Measurements from ENCODE around the gene MAGI1.

MAGI1 gene

GRCh38 chr3:66010739-66011655, 27.7 kb downstream of the MAGI1 start:
- no peak for DNase-seq

- no peak for DNase-seq
Measured at GRCh38 chr3:66010348-66010738, 28.4 kb downstream of the MAGI1 start.

DNA sequence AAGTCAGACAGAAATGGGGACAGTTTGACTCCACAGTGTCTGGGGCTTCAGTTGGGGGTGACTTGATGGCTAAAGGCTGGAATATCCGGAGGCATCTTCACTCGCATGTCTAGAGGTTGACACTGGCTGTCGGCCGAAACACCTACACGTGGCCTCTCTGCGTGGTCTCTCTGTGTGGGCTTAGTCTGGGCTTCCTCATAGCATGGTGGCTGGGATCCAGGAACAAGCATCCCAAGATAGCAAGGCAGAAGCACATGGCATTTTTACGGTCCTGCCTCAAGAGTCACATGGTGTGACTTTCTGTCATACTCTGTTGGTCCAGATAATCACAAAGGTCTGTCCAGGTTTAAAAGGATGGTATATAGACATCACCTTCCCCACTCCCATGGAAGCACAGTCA, 34.5 kb downstream of the MAGI1 start:
- no peak for DNase-seq

GRCh38 chr3:66001626-66002025, 37.1 kb downstream of the MAGI1 start:
- no peak for DNase-seq

DNA sequence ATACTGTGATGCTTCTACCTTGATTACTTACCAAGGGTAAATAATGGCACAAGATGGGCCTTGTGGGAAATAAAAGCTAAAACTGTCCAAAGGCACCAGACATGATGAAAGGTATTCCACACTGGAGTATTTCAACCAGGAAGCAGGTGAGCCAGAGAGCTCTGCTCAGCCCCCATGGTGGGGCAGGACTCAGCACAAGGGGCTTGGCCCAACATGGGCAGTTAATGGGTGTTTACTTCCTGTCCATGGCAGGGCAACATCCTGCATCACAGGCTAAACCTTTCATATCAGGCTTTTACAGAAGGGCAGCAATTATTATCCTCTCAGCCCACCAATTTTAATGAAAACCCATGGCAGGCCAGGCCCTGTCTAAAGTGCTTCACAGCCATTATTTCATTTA, 38.2 kb downstream of the MAGI1 start:
- DNase-seq: no peak

GRCh38 chr3:65999606-66000005, 39.1 kb downstream of the MAGI1 start:
- DNase-seq: no peak

DNA sequence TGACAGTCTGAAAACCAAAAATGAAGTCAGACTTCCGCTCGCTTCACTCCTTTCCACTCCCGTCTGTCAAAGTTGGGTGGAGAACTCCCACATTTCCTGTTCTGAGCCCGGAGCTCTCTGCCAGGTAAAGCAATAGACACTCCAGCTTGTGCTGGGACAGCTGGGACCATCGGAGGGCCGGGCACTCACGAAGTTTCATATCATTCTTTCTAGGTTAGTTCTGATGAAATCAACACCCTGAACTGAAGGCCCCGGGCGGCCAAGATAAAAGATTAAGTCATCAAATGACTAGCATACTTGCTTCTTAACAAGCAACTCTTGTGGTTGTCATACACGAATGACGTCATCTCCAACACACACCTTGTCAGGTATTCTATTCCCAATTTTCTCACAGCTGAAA, 42.1 kb downstream of the MAGI1 start:
- no peak for DNase-seq

DNA sequence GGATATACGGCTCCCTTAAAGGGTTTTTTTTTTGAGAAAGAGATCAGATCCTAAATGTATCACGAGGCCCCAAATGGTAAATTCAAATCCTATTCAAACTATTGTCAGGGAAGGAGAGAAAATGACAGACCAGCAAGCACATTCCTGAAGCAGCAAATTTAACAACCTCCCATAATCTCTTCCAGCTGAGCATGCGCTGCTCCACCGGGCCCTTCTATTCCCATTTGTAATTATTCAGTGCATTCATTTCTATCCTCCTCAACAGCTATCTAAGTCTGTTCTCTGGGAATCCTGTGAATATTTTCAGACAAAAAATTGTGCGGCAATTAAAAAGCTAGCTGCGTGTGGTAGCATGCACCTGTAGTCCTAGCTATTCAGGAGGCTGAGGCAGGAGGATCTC, 43.2 kb downstream of the MAGI1 start:
- no peak for DNase-seq

GRCh38 chr3:65995030-65995429, 43.7 kb downstream of the MAGI1 start:
- DNase-seq: no peak

GRCh38 chr3:65993134-65993900, 45.4 kb downstream of the MAGI1 start:
- DNase-seq: no peak

- DNase-seq: no peak
Measured at GRCh38 chr3:65992106-65992505, 46.6 kb downstream of the MAGI1 start.

GRCh38 chr3:65988411-65989180, 50.1 kb downstream of the MAGI1 start:
- no peak for DNase-seq

DNA sequence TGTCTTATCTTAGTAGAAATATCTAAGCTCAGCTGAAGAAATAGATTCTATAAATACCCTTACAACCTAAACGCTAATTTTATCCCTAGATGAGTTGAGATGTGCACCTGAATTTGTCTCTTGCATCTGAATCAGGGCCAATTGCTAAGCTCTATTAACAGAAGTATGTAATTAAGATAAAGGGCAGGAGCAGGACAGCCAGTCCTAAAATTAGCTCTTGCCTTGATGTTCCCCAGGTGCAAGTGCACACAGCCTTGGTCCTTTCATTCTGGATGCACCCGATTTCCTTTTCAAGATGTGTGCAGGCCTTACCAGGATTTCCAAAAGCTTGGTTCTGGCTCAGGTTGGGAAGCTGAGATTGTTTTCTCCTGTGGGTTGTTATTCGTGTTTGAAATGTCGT, 52.4 kb downstream of the MAGI1 start:
- DNase-seq: no peak

GRCh38 chr3:65984975-65985374, 53.7 kb downstream of the MAGI1 start:
- DNase-seq: no peak

DNA sequence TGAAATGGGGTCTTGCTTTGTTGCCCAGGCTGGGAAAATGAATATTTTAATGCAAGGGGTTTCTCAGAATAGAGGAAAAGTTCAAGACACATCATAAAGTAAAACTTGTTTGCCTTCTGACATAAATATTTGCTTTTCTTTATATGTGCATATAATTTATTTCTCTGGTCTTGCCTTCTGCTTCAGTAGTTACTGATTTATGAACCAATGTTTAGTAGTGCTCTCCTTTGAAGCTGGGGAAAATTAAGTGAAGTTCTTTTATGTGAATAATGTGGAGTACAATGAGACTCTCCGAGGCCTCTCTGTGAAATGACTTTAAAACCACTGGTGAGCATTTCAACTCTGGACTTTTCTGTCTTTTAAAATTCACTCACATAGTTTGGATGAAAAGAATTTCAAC, 55.6 kb downstream of the MAGI1 start:
- DNase-seq: no peak

DNA sequence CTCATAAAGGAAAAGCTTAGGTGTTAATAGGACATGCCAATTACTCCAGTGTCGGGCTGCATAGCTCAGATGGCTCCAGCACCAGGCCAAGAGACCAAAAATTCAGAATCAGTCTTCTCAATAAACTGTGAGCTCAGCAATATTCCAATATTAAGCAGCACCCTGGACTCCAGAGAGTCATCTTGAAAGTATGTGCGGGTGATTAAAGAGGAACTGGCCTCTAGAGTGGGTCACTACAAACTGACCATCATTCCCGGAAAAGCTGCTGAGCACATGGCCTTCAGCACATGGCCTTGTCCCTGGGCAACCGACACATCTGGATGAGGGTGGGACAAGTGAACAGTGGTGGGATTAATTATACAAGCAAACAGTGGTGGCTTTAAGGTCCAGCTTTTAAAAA, 59.0 kb downstream of the MAGI1 start:
- no peak for DNase-seq

- no peak for DNase-seq
Measured at GRCh38 chr3:65979162-65979561, 59.6 kb downstream of the MAGI1 start.

DNA sequence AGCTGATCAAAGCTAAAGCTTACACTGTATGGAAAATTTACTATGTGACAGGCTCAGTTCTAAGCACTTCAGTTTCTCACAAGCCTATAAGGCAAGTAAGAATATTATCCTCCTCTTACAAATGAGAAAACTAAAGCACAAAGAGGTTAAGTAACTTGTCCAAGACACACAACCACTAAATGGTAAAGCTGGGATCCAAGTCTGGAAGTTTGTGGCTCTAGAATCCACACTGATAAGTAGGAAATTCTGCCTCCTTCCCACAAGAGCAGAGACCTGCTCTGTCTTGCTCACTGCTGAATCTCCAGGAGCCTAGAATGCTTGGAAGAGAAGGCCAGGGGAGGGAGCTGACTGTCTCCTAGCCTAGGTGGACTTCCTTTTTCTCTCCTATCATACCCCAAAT, 60.6 kb downstream of the MAGI1 start:
- no peak for DNase-seq

DNA sequence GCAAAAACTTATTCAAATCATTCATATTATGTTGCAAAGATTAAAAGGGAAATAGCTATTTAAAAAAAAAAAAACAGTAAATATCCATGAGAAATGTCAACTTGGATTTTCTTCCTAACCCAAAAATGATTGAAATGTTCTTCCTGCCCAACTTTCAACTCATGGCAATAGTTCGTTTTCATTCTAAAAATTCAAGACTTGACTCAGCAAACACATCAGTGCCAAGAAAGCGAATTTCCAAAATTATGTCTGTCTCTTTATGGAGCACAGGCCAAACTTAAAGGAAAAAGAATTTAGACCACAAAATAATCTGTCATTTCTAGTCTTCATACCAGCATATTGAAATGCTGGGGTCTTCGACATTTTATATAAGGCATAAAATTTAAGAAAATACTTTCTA, 63.7 kb downstream of the MAGI1 start:
- DNase-seq: no peak

- DNase-seq: no peak
Measured at GRCh38 chr3:65974509-65974908, 64.2 kb downstream of the MAGI1 start.

- DNase-seq: no peak
Measured at GRCh38 chr3:65972765-65973164, 66.0 kb downstream of the MAGI1 start.

GRCh38 chr3:65971293-65972252, 67.1 kb downstream of the MAGI1 start:
- DNase-seq: no peak

Measured in stimulated activated CD4-positive, alpha-beta T cell treated with anti-CD3 and anti-CD28 coated beads, Interleukin-4, amount 100 ng/mL, for 4 hours (primary cell).